HG03175 (cell line): ENCODE measurements around the gene RANBP10.

Source experiments
- ATAC-seq: cut with Tn5 transposase; IDR thresholded peaks from one replicate; pipeline ENCODE4 v1.9.1; 2021; ENCODE audit warnings: mild to moderate bottlenecking, moderate library complexity; ENCODE audit not compliant: unreplicated experiment

The RANBP10 gene

GRCh38 chr16:67828651-67829050, 22.3 kb upstream of the RANBP10 start:
- no peak for ATAC-seq

- no peak for ATAC-seq
Observed at GRCh38 chr16:67825906-67826305, 19.5 kb upstream of the RANBP10 start.

DNA sequence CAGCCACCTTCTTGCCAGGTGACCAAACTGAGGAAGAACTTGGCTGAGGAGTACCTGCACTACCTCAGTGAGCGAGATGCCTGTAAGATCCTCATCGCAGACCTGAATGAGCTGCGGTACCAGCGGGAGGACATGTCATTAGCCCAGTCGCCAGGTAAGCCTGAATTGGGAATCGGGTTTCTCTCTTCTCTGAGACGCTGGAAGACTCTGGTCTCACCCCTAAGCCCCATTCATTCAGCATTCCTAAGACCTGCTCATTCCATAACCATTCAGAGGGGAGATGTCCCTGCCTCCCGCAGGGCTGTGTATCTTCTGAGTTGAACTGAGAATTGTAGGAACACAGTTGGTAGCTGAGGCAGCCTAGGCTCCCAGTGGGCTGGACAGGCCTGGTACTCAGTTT, 18.8 kb upstream of the RANBP10 start:
- ATAC-seq: no peak

- no peak for ATAC-seq
Observed at GRCh38 chr16:67822511-67822910, 16.2 kb upstream of the RANBP10 start.

DNA sequence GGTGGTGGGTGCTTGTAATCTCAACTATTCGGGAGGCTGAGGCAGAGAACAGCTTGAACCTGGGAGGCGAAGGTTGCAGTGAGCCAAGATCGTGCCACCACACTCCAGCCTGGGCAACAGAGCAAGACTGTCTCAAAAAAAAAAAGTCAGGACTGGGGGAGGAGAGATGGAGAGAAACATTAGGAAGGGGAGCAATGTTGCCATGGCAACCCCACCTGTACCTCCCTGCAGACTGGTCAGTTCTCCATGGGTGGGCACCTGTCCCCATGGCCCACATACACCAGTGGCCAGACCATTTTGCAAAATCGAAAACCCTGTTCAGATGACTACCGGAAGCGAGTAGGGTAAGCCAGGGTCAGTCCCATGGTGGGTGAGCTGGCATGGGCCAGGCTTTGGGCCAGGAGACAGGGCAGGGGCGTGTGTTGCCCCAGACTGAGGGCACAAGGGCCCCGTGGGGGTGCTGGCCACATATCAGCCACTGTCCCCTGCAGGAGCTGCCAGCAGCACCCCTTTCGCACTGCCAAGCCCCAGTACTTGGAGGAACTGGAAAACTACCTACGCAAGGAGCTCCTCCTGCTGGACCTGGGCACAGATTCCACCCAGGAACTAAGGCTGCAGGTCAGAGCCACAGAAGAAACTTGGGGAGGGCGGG, 14.4 kb upstream of the RANBP10 start:
- no peak for ATAC-seq

DNA sequence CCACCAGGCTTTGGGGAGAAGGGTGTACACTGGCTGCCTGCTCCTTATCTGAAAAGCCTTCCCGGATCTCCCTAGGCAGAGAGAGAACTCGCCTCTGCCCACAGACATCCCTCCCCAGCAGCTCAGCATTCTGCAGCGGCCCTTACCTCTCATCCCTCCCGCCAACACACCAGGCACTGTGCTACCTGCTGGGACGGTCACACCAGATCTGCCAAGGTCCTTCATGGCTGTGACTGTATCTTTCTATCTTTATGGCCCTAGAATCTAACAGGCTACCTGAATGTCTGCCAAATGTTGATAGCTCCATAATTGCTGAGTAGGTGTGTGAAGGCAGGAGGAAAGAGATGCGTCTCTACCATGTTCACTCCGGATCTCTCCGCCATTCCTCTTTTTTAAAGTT, 8.2 kb upstream of the RANBP10 start:
- no peak for ATAC-seq

DNA sequence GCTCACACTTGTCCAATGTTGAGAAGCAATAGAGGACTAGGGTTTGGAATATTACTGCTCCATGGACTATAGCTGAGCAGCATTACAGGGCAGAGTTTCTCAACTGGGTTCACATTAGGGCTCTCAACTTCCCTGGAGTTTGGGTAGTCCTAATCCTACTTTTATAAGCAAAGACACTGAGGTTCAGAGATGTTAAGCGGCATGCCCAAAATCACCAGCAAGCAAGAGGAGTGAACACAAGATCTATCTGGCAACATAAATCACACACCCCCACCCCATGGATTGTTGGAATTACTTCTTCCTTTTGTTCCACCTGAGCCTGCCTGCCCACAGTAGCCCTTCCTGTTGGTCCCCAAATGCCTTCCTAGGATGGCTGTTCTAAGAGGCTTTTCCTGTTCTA, 5.5 kb upstream of the RANBP10 start:
- ATAC-seq: no peak

DNA sequence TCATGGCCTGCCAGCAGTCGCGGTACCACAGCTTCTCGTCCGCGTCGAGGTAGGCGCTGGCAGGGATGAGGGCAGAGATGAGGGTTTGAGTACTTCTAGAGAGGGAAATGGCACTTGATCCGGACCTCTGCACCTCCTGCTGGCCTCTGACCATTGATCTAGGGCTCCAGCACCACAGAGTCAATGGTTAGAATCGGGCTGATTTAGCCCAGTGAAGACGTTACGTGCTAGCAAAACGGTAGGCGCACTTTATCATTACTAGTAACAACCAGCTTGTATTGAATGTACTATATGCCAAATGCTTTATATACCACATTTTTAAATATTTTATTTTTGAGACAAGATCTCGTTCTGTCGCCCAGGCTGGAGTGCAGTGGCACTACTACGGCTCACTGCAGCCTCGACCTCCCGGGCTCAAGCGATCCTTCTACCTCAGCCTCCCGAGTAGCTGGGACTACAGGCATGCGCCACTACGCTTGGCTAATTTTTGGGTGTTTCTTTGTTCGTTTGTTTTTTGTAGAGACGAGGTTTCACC, 855 bp upstream of the RANBP10 start:
- ATAC-seq: no peak

DNA sequence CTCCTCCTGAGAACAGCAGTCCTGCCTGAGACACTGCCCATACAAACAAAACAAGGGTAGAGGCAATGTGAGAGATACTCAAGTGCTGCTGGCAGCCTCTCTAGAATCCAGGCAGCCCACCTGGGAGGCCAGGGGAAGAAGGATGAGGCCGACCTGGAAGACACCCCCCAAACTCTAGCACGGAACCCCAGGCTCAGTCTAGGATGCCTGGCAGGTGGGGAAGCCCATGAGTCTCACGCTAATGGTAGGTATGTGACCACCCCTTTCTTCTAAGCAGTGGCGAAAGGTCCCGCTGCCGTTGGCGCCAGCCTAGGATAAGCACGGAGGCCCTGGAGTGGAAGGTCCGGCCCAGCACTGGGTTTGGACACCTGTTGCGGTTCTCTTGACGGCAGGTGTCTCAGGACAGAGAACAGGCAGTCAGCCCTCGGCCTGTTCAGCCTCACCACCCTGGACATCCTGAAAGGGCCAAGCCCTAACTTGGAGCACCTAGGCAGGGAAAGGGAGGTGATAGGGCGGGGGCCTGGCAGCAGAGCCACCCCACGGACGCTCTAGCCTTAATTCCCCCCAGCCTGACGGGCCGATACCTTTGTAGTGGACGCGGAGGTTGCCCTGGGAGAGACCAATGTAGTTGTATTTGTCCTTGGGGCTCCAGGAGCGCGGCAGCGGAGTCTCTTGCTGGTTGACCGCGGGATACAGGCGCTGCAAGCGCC, 487 bp downstream of the RANBP10 start:
- ATAC-seq: no peak

DNA sequence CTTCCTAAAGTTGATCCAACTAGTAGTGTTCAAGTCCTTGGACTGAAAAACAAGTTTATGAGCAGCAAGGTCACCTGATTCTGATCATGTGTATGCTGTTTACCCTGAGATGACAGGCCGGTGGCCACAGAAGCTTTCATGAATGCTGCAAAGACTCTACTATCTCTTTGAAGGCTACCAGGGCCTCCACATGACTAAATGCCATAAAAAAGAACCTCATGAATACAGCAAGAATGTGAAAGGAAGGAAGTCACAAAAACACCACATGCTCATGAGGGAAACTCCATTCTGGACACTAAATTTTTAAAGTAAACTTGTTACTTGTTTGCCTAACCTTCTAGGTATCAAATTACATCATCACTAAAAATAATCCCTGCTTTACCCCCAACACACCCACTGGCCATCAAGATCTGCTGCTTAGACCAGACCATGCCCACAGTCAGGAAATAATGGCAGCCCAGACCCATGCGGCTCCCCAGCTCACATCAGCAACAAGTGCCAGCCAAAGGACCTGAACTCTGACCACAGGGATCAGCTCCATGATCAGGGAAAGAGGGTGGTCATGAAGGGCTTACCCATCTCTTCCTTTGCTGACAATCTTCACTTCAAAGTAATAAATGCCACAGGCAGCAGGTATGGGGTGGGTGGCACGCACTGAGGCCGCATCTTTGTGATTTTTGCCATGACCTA, 1.4 kb downstream of the RANBP10 start:
- ATAC-seq: no peak

DNA sequence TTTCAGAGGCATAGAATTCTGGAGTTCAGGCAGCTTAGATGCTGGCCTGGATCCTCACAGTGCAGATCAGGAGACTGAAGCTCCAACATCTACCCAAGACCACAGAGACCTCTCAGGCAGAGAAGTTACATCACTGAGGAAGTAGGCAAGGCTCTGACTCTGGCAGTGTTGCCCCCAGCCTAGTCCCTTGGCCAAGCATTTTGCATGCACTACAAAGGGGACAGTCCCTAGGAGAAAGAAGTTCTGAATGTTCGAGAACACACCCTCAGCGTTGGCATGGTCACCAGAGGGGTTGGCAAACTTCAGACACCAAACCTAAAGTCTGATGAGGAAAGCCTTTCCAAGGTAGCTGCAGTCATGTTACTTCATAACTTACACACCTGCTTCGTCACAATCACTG, 2.5 kb downstream of the RANBP10 start:
- no peak for ATAC-seq

GRCh38 chr16:67801883-67802282, 4.5 kb downstream of the RANBP10 start:
- no peak for ATAC-seq

GRCh38 chr16:67801241-67801640, 5.1 kb downstream of the RANBP10 start:
- ATAC-seq: no peak

DNA sequence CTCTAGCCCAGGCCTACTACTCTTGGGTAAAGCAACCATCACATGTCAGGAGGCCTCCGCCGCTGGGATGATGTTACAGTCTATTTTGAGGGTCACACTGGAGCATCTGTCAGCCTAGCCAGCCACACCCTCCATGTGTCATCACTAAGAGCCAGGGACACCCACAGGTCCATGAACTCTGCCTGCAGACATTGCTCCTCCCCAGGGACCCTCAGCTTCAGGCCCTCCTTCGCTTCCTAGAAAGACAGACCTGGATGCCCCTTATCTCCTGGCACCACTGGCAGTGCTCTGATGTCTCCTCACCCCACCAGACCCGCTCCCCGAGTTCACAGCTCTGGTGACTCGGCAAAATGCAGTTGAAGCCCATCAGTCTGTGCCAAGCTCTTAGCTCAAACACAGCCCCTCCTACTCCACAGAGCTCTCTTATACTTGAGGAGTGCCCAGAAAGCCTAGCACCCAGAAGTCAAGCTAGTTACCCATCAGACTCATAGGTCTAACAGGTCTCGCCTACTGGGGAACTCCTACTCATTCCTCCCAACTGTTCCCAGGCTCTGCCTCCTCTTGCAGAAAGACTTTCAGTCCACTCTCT, 5.9 kb downstream of the RANBP10 start:
- ATAC-seq: no peak

GRCh38 chr16:67796099-67796718, 10.2 kb downstream of the RANBP10 start:
- no peak for ATAC-seq

DNA sequence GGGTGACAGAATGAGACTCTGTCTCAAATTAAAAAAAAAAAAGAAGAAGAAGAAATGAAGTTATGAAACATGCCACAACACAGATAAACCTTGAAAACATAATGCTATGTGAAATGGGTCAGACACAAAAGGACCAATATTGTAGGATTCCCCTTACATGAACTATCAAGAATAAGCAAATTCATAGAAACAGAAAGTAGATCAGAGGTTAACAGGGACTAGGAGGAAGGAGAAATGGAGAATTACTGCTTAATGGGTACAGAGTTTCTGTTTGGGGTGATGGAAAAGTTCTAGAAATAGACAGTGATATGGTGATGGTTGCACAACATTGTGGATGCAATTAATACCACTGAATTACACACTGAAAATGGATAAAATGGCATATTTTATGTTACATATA, 16.3 kb downstream of the RANBP10 start:
- ATAC-seq: no peak

DNA sequence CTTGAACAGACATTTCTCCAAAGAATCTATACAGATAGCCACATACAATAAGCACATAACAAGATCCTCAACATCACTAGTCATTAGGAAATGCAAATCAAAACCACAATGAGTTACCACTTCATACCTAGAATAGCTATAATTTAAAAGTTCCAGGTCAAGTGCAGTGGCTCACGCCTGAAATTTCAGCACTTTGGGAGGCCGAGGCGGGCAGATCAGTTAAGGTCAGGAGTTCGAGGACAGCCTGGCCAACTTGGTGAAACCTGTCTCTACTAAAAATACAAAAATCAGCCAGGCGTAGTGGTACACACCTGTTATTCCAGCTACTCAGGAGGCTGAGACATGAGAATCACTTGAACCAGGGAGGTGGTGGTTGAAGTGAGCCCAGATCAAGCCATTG, 19.9 kb downstream of the RANBP10 start:
- no peak for ATAC-seq

DNA sequence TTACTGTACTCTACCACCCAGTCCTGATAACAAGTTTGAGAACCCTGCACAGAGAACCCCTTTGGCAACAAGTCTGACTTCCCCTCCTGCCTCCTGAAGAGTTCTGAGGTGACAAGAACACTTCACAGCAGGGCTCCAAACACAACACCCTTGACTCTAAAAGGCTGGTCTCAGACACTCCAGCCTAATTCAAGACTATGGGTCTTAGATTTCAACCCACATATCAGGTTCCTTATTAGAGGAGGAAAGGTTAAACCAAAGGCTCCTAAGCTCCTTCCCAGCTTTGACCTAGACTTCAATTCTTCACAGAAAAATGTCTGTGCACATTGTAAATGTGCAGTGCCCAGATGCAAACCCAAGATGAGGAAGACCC, 23.0 kb downstream of the RANBP10 start:
- no peak for ATAC-seq

- ATAC-seq: no peak
Observed at GRCh38 chr16:67782567-67783352, 23.6 kb downstream of the RANBP10 start.

DNA sequence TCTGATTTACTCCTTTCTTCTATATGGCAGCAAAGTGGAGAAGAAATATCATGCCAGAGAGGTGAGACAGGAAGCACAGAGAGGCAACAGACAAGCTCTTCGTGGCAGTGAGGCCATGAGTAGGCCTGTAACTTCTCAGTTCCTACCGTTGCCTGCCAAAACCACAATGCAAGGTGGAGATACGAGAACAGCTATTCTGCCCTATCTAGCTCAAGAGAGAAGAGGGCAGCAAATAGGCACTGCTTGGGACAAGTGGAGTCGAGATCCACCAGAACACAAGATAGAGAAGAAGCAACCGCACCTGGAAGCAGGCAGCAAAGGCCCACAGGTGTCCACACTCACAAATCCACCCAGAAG, 24.8 kb downstream of the RANBP10 start:
- ATAC-seq: no peak
